ENCODE results near the gene CISD1. TPM values are rescaled to one million over a fixed set of nuclear protein-coding genes. Genes with fewer than 3 reads are reported as not detected.

CISD1 gene
- total and polyA plus RNA-seq, 2 of the 4 experiments (the other 2 are of a cell fraction) = 28.2 to 34.6 TPM

DNA sequence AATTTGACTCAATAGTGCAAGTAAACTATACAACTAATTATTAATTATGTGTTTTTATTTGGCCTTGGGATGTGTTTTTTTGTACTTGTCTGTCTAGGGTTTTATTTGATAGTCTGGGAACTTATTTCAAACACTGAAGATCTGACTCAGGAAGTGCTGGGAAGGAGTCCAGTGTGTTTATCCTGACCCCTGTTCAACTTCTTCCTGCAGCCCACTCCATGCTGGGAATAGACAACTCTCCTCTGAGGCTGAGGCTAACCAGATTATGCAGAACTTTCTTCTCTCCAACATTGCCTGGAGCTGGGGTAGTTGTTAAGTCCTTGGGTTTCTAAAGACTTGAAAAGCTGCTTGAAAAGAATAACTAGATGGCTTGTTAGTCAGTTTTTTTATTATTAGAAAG is 6.9 kb downstream of the CISD1 start:
- TF ChIP-seq CEBPB (IDR thresholded peaks at IDR 0.05; ENCODE audit: low read depth, low read length) (no peak), MAZ (IDR thresholded peaks at IDR 0.05; ENCODE audit: borderline replicate concordance, low read depth, low read length) (no peak), FOS (IDR thresholded peaks at IDR 0.05; ENCODE audit: low read depth, low read length) (no peak), NFE2L2 (IDR thresholded peaks at IDR 0.05; ENCODE audit: low read depth, low read length) (no peak), ELK1 (IDR thresholded peaks at IDR 0.05; ENCODE audit: borderline replicate concordance, low read depth, low read length) (no peak), RCOR1 (IDR thresholded peaks at IDR 0.05; ENCODE audit: insufficient replicate concordance, low read length) (no peak), CHD1 (IDR thresholded peaks at IDR 0.05; ENCODE audit: low read depth, low read length) (no peak), SMC3 (IDR thresholded peaks at IDR 0.05; ENCODE audit: low read depth, low read length) (no peak; the same call in 1 of the 2 replicates), USF2 (IDR thresholded peaks at IDR 0.05; ENCODE audit: low read depth, low read length) (no peak), MXI1 (IDR thresholded peaks at IDR 0.05; ENCODE audit: borderline replicate concordance, low read depth, low read length) (no peak)
- Histone ChIP-seq H2AK9ac (replicated peaks; ENCODE audit: low read depth, low read length, poor library complexity) (no peak overlapping the region), H3K27ac (ENCODE audit: insufficient read depth, low read length) (no peak overlapping the region; the same call in 1 of the 2 replicates), H2AK5ac (ENCODE audit: low read depth, low read length) (no peak overlapping the region), H2BK20ac (ENCODE audit: low read depth, low read length) (no peak overlapping the region), H4K5ac (ENCODE audit: low read depth, low read length) (no peak overlapping the region), H3K4me1 (ENCODE audit: control insufficient read depth, insufficient read depth, low read length) (peaks cover 2% of the 10 kb centered on the region; the same call in 1 of the 2 replicates), H2BK5ac (ENCODE audit: low read depth, low read length, poor library complexity, severe bottlenecking) (no peak overlapping the region), H3K18ac (ENCODE audit: low read depth, low read length) (no peak overlapping the region), H3K4ac (ENCODE audit: low read depth, low read length) (no peak overlapping the region), H3K23ac (ENCODE audit: low read depth, low read length) (no peak overlapping the region), H3K36me3 (ENCODE audit: control insufficient read depth, insufficient read depth, low read length) (peaks cover 6% of the 10 kb centered on the region), H3K27me3 (ENCODE audit: control insufficient read depth, insufficient read depth, low read length) (no peaks in the 10 kb centered on the region), H3K79me1 (ENCODE audit: low read depth in 1 of 2, low read length in 2 of 2) (peaks cover 8 to 17% of the 10 kb centered on the region in 2 experiments; a peak in 3 of 4 replicates), H2BK15ac (ENCODE audit: low read depth, low read length) (no peak overlapping the region), H4K20me1 (ENCODE audit: insufficient read depth, low read length) (no peaks in the 10 kb centered on the region; the same call in 1 of the 2 replicates), H4K91ac (ENCODE audit: insufficient read depth, low read depth, low read length) (no peak overlapping the region), H3K4me3 (ENCODE audit: insufficient read depth, low read depth, low read length) (no peak overlapping the region), H3K56ac (ENCODE audit: extremely low read depth, insufficient read depth, low read length) (no peak overlapping the region), H3K9me1 (ENCODE audit: insufficient read depth, low read length) (peaks cover 3% of the 10 kb centered on the region; the same call in 1 of the 2 replicates), H2BK120ac (ENCODE audit: low read depth, low read length) (no peak overlapping the region), H3K9ac (ENCODE audit: low read depth, low read length) (no peak overlapping the region), H3K9me3 (ENCODE audit: control insufficient read depth, insufficient read depth, low read length) (no peaks in the 10 kb centered on the region), H2AFZ (replicated peaks; ENCODE audit: low read length, poor library complexity) (no peak overlapping the region), H3K4me2 (ENCODE audit: low read depth, low read length) (0 out of 2 replicates have a peak overlapping the region, but pooled peaks have one; percentile 36), H4K8ac (ENCODE audit: low read depth in 2 of 2, low read length in 2 of 2) (no peak overlapping the region; a peak in 1 of 4 replicates), H3K14ac (replicated peaks; ENCODE audit: low read depth, low read length) (no peak overlapping the region)
- CTCF ChIA-PET = no interaction called here
- ATAC-seq (ENCODE audit: low read depth) = peak; percentile 88
- POLR2A ChIA-PET (ENCODE audit: unreplicated experiment) = no interaction called here
- intact Hi-C loops (cut with micrococcal nuclease) = no loop called here
- in situ Hi-C loops (cut with MboI; ENCODE audit: low sequenced_read_pairs) = loop anchor here (5.0 kb wide), 1 partner anchor 89 kb away; no protein-coding TSS in a partner anchor
- dilution Hi-C loops (cut with HindIII; ENCODE audit: low sequenced_read_pairs, unreplicated experiment) = no loop called here
- DNase-seq = peak; percentile 78
- BruUV-seq (replicated peaks) = no TSS peak
